Left lung (tissue), 10 donors: ENCODE measurements around the gene N4BP2. TPM values are rescaled to one million over a fixed set of nuclear protein-coding genes. Genes with fewer than 3 reads are reported as not detected.

Source experiments
- ATAC-seq: fragments of 200-7000 bp; cut with Tn5 transposase; one replicate; pipeline ENCODE4 v1.9.1; 2020; ENCODE audit warnings: moderate library complexity
- DNase-seq, 4 donors: peaks; one replicate each; pipeline ENCODE4 v3.0.0-alpha.2; 2013 to 2020
- H3K27ac ChIP-seq, 2 donors: fragments of 200-600 bp; sonication (generic) in 1 of 2; one replicate each; pipeline versions ENCODE4 v1.5.0 to v1.8.0; 2020 to 2021
- H3K27me3 ChIP-seq, 2 donors: fragments of 200-600 bp; sonication (generic) in 1 of 2; one replicate each; pipeline versions ENCODE4 v1.5.0 to v1.8.0; 2020 to 2021
- H3K36me3 ChIP-seq, 2 donors: fragments of 200-600 bp; sonication (generic) in 1 of 2; one replicate each; pipeline versions ENCODE4 v1.5.0 to v1.8.0; 2020 to 2021
- H3K4me1 ChIP-seq, 2 donors: fragments of 200-600 bp; one replicate each; pipeline ENCODE4 v1.8.0; 2021
- H3K4me3 ChIP-seq, 2 donors: fragments of 200-600 bp; sonication (generic) in 1 of 2; one replicate each; pipeline versions ENCODE4 v1.5.0 to v1.8.0; 2020 to 2021; ENCODE audit warnings: mild to moderate bottlenecking in 1 of 2
- H3K9me3 ChIP-seq, 2 donors: fragments of 200-600 bp; sonication (generic) in 1 of 2; one replicate each; pipeline versions ENCODE4 v1.5.0 to v1.8.0; 2020 to 2021
- intact Hi-C, 2 donors: fragments of 100-400 bp; cut with DNase I; formaldehyde crosslinking; loops; one replicate each; pipeline versions ENCODE4 v1.11.2 to v1.14.2; 2022
- polyA plus RNA-seq, 6 donors: library from polyadenylated mRNA; unstranded; fragments of 120-200 nt; gene quantifications; one replicate each; pipeline ENCODE4 v1.2.1, GENCODE V29; 2013; ENCODE audit not compliant: insufficient read length in 6 of 6
- total RNA-seq, 2 donors: library from RNA; stranded (reverse); fragmentation: NEBNext Ultra II Directional; extraction: Animal tissue kit (Norgen Biotek cat#: 25700); gene quantifications; one replicate each; pipeline ENCODE4 v1.2.1, GENCODE V29; 2021
- TF ChIP-seq, protein P1 (sequence below), 2 donors: fragments of 200-600 bp; sonication (generic) in 1 of 2; IDR thresholded peaks; one replicate each; pipeline versions ENCODE4 v1.5.0 to v1.8.0; 2021; ENCODE audit warnings: antibody characterized with exemption in 2 of 2
- donor health status: DM: no; HTN: yes; CAD: no.
- donor health status: DM: no; HTN: no; CAD: no.

Gene N4BP2
- total and polyA plus RNA-seq, 8 donors = 5.9 to 22.3 (median 18.8) TPM

DNA sequence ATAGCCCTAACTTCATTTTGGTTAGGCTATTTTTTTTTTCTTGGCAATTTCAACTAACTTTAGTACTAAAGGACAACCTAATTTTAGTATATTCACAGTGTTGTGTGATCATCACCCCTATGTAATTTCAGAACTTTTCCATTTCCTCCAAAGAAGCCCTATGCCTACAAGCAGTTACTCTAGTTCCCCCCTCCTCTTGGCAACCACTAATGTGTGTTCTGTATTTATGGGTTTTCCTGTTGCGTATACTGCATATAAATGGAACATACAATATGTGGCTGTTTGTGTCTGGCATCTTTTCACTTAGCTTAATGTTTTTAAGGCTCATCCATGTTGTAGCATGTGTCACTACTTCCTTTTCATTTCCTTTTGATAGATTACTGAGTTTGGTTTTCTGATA is 57.6 kb downstream of the N4BP2 start:
- H3K27ac ChIP-seq = no peak overlapping the region
- H3K4me1 ChIP-seq = no peaks in the 10 kb centered on the region
- H3K27me3 ChIP-seq = no peaks in the 10 kb centered on the region
- peak in 1 of 4 donors; percentile 7 for DNase-seq
- TF ChIP-seq, protein P1, sequence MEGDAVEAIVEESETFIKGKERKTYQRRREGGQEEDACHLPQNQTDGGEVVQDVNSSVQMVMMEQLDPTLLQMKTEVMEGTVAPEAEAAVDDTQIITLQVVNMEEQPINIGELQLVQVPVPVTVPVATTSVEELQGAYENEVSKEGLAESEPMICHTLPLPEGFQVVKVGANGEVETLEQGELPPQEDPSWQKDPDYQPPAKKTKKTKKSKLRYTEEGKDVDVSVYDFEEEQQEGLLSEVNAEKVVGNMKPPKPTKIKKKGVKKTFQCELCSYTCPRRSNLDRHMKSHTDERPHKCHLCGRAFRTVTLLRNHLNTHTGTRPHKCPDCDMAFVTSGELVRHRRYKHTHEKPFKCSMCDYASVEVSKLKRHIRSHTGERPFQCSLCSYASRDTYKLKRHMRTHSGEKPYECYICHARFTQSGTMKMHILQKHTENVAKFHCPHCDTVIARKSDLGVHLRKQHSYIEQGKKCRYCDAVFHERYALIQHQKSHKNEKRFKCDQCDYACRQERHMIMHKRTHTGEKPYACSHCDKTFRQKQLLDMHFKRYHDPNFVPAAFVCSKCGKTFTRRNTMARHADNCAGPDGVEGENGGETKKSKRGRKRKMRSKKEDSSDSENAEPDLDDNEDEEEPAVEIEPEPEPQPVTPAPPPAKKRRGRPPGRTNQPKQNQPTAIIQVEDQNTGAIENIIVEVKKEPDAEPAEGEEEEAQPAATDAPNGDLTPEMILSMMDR (IDR thresholded peaks at IDR 0.05) = no peak
- no peak for ATAC-seq
- intact Hi-C loops = no loop called here
- H3K9me3 ChIP-seq = no peaks in the 10 kb centered on the region
- no peak overlapping the region for H3K4me3 ChIP-seq
- H3K36me3 ChIP-seq = no peaks in the 10 kb centered on the region

DNA sequence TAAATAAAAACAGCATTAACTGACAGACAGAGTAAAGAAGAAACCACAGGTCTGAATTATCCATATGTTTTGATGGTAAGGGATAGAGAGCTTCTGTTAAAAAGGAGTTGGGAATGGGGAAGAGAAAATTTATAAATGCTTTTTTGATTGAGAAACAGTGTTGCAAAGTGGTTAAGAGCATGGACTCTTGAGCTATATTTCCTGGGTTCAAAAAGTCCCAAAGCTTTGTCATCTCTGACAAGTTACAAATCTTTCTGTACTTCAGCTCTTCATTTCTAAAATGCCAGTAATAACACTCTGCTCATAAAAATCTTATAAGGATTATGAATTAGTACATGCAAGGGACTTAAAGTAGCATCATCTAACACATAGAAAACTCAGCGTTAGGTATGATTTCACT is 62.2 kb downstream of the N4BP2 start:
- no peaks in the 10 kb centered on the region for H3K9me3 ChIP-seq
- intact Hi-C loops = no loop called here
- H3K27ac ChIP-seq = no peak overlapping the region
- no peak for DNase-seq
- peaks cover 0 to 15% of the 10 kb centered on the region in 2 donors for H3K4me1 ChIP-seq
- H3K36me3 ChIP-seq = no peaks in the 10 kb centered on the region
- TF ChIP-seq, protein P1 (IDR thresholded peaks at IDR 0.05) = no peak
- no peak for ATAC-seq
- no peaks in the 10 kb centered on the region for H3K27me3 ChIP-seq
- no peak overlapping the region for H3K4me3 ChIP-seq

DNA sequence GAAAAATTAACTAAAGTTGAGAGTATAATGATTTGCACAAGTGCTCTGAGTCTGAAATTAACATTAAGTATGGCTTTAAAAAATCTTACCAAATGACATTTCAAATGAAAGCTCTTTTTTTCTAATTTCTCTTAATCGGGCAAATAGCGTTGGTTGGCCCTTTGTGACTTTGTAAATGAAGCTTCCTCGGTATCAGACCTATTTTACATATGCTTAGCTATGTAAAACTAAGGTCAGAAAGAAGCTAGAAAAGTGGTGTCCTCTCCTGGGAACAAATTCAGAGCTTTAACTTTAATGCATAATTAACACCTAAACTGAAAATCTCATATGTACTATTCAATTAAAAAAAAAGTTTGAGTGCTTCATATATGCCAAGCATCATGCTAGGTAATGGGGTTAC is 62.7 kb downstream of the N4BP2 start:
- Histone ChIP-seq H3K27ac (no peak overlapping the region), H3K9me3 (no peaks in the 10 kb centered on the region), H3K4me3 (no peak overlapping the region), H3K27me3 (no peaks in the 10 kb centered on the region), H3K36me3 (no peaks in the 10 kb centered on the region), H3K4me1 (peaks cover 0 to 15% of the 10 kb centered on the region in 2 donors)
- intact Hi-C loops = no loop called here
- no peak for ATAC-seq
- TF ChIP-seq, protein P1 (IDR thresholded peaks at IDR 0.05) = no peak
- DNase-seq = no peak

DNA sequence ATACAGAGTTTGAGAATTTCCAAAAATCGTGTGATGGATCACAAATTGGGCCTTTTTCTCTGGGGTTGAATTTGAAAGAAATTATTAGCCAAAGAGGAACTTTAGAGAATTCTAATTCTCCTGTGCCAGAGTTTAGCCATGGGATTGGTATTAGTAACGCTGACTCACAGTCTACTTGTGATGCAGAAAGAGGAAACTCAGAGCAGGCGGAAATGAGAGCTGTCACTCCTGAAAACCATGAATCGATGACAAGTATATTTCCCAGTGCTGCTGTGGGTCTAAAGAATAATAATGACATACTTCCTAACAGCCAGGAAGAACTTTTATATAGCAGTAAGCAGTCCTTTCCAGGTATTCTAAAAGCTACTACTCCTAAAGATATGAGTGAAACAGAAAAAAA is 64.9 kb downstream of the N4BP2 start:
- Histone ChIP-seq H3K4me3 (no peak overlapping the region), H3K9me3 (no peaks in the 10 kb centered on the region), H3K27ac (peak overlapping the region; percentile 42 to 77), H3K36me3 (no peaks in the 10 kb centered on the region), H3K27me3 (no peaks in the 10 kb centered on the region), H3K4me1 (peaks cover 0 to 15% of the 10 kb centered on the region in 2 donors)
- TF ChIP-seq, protein P1 (IDR thresholded peaks at IDR 0.05) = no peak
- peak in 1 of 4 donors; percentile 25 for DNase-seq
- peak; percentile 78 for ATAC-seq
- intact Hi-C loops = no loop called here

DNA sequence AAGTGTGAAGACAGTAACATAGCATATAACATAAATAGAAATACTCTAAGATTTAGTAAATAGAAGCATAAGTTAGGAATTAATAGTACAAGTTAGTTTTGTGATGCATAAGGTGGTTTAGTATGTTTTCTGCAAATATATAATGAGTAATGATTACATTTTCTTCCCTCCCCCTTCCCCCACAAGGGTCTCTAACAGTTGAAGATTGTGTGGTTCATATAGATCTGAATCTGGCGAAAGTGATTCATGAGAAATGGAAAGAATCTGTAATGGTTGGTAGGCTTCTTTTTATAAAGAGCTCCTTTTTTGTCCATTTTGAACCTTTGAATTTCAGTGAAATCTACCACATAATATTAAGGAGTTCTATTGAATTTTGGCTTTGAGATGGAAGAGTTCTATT is 66.3 kb downstream of the N4BP2 start:
- ATAC-seq (no peak), DNase-seq (no peak)
- H3K4me3 ChIP-seq = no peak overlapping the region
- H3K9me3 ChIP-seq = no peaks in the 10 kb centered on the region
- H3K36me3 ChIP-seq = peaks cover 0 to 3% of the 10 kb centered on the region in 2 donors
- TF ChIP-seq, protein P1 (IDR thresholded peaks at IDR 0.05) = no peak
- H3K27me3 ChIP-seq = no peaks in the 10 kb centered on the region
- H3K27ac ChIP-seq = no peak overlapping the region
- peaks cover 0 to 15% of the 10 kb centered on the region in 2 donors for H3K4me1 ChIP-seq
- intact Hi-C loops = no loop called here
